GM12891 (cell line): ENCODE data around the gene TEPSIN.

Experiments
- POLR2AphosphoS5 ChIP-seq: IDR thresholded peaks from 2 replicates; pipeline ENCODE4 v1.6.1; 2011; ENCODE audit warnings: low read depth, low read length, control low read depth
- TAF1 ChIP-seq: IDR thresholded peaks from 2 replicates; pipeline ENCODE4 v1.6.1; 2011; ENCODE audit warnings: low read depth, low read length, control low read depth

- TF ChIP-seq POLR2AphosphoS5 (no peak), TAF1 (no peak)
Observed at GRCh38 chr17:81195941-81196495, 42.8 kb downstream of the TEPSIN start.
